Measurements from ENCODE around the gene TMEM132E. TPM values are rescaled to one million over a fixed set of nuclear protein-coding genes. Genes with fewer than 3 reads are reported as not detected.

Gene TMEM132E
- total and polyA plus RNA-seq, 12 donors, result 0.07 to 1.1 (median 0.23) TPM; not detected in 1

DNA sequence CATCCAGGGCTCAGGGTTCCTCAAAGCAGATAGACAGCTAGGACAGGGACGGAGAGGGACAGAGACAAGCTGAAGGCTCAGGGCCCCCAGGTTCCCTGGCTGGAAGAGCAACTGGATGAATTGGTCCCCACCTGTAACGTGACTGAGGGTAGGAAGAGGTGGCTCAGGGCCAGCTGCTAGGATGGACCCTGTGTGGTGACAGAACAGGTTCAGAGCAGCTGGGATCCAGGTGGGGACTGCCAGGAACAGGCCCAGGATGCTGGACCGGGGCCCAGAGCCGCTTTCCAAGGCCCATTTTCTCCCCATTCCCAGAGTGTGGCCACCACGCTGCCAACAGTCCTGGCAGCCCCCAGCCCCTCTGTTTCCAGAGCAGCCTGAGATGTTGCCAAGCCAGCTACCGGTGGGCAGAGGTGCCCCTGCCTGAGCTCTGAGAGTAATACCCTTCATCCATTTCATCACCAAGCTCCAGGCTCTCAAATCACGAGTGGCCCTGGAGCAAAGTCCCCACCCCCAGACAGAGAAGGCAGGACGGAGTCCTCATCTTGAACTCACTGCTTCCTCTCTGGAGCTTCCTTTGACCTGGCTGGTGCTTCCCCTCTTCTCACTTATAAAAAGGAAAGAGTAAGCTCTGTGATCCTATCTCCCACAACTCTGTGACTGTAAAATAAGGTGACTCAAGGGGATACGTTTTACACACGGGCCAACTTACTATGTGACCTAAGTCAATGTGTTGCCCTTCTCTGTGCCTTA lies 79.6 kb downstream of the TMEM132E start:
- Histone ChIP-seq H3K36me3 (replicated peaks in 1 of 2) (no peaks in the 10 kb centered on the region), H3K27me3 (no peaks in the 10 kb centered on the region), H3K27ac (no peak overlapping the region), H3K4me3 (no peak overlapping the region), H3K9me3 (replicated peaks in 1 of 3) (no peaks in the 10 kb centered on the region), H3K4me1 (replicated peaks in 1 of 2) (no peaks in the 10 kb centered on the region)
- 76 to 84% (median 81%) methylated on average over 9 to 10 of the region's 10 CpGs for WGBS, 4 donors
- intact Hi-C loops (cut with DNase I), result no loop called here
- TF ChIP-seq, protein P1, sequence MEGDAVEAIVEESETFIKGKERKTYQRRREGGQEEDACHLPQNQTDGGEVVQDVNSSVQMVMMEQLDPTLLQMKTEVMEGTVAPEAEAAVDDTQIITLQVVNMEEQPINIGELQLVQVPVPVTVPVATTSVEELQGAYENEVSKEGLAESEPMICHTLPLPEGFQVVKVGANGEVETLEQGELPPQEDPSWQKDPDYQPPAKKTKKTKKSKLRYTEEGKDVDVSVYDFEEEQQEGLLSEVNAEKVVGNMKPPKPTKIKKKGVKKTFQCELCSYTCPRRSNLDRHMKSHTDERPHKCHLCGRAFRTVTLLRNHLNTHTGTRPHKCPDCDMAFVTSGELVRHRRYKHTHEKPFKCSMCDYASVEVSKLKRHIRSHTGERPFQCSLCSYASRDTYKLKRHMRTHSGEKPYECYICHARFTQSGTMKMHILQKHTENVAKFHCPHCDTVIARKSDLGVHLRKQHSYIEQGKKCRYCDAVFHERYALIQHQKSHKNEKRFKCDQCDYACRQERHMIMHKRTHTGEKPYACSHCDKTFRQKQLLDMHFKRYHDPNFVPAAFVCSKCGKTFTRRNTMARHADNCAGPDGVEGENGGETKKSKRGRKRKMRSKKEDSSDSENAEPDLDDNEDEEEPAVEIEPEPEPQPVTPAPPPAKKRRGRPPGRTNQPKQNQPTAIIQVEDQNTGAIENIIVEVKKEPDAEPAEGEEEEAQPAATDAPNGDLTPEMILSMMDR (IDR thresholded peaks at IDR 0.05), result no peak
- TF ChIP-seq POLR2A (IDR thresholded peaks at IDR 0.05), result no peak
- DNase-seq, result no peak

DNA sequence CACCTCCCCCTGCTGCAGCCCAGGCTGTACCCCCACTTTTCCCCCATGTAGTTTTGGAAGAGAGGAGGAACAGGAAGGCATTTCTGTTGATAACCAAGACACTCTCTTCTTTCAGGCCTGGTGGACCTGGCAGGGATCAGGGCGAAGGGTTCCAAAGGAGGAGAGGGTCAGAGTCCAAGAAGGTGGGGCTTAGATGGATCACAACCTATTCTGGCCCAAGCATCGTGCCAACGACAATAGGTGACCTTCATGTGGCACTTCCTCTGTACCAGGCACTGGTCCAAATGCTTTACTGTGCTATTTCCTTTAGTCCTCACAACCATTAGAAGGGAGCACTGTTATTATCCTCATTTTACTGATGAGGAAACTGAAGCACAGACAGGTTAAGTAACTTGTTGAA lies 84.3 kb downstream of the TMEM132E start:
- H3K4me1 ChIP-seq (replicated peaks in 1 of 2), result no peaks in the 10 kb centered on the region
- intact Hi-C loops (cut with DNase I), result no loop called here
- DNase-seq, result no peak
- H3K4me3 ChIP-seq, result no peak overlapping the region
- no peak for TF ChIP-seq POLR2A (IDR thresholded peaks at IDR 0.05)
- TF ChIP-seq, protein P1 (IDR thresholded peaks at IDR 0.05), result no peak
- H3K27ac ChIP-seq, result no peak overlapping the region
- no peaks in the 10 kb centered on the region for H3K9me3 ChIP-seq (replicated peaks in 1 of 3)
- 25 to 49% (median 37%) methylated on average over 3 of the region's 3 CpGs for WGBS, 4 donors
- H3K27me3 ChIP-seq, result no peaks in the 10 kb centered on the region
- no peaks in the 10 kb centered on the region for H3K36me3 ChIP-seq (replicated peaks in 1 of 2)

- DNase-seq, result no peak
- Histone ChIP-seq H3K27ac (no peak overlapping the region), H3K4me1 (replicated peaks in 1 of 2) (no peaks in the 10 kb centered on the region), H3K9me3 (replicated peaks in 1 of 3) (no peaks in the 10 kb centered on the region), H3K36me3 (replicated peaks in 1 of 2) (no peaks in the 10 kb centered on the region), H3K4me3 (no peak overlapping the region), H3K27me3 (no peaks in the 10 kb centered on the region)
- no peak for TF ChIP-seq POLR2A (IDR thresholded peaks at IDR 0.05)
- TF ChIP-seq, protein P1 (IDR thresholded peaks at IDR 0.05), result no peak
- WGBS, 4 donors, result 45 to 57% (median 51%) methylated on average over 11 to 12 of the region's 12 CpGs
- intact Hi-C loops (cut with DNase I), result no loop called here
Measured at GRCh38 chr17:34665150-34665806, 85.9 kb downstream of the TMEM132E start.

DNA sequence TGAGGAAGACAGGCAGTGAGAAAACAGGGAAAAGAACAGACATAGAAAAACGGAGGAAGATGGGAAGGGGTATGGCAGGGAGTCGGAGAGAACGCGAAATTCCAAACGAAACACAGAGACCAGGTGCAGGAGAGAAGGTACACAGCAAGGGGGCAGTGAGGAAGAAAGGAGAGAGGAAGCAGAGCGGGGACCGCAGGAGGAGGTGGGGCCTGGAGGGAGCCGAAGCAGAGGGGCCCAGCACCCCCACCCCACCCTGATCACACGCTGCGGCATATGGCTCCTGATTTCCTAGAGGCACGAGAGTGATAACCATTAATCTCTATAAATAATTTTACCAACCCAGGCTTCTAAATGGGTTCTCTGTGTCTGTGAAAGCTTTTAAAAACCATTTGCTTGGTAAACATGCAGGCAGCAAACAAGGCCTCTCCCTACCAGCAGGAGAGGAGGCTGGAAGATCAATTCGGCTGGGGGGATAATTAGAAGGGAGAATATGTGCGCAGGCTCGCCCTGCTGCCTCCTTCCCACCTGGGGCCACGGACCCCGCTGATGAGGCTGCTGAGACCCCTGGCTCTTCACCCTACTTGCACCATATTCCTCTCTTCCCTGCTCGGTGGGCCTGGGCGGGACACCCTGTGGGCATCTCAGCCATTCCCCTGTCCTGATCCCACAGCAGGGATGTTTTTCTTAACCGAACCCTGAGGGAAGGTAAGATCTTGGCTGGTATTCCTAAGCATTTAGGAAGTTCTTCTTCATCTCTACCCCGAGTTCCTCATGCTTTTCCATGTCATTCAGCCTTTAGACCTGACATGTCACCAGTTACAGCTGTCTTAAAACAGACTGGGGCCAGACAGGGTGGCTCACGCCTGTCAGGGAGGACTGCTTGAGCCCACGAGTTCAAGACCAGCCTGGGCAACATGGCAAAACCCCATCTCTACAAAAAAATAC lies 86.7 kb downstream of the TMEM132E start:
- H3K27me3 ChIP-seq, result no peaks in the 10 kb centered on the region
- no peak for DNase-seq

More for the DNA sequence above, 86.7 kb downstream of the TMEM132E start:
- 42 to 50% (median 47%) methylated on average over 22 of the region's 22 CpGs for WGBS, 4 donors
- H3K36me3 ChIP-seq (replicated peaks in 1 of 2), result no peaks in the 10 kb centered on the region
- H3K4me3 ChIP-seq, result no peak overlapping the region
- no peaks in the 10 kb centered on the region for H3K4me1 ChIP-seq (replicated peaks in 1 of 2)
- no peak overlapping the region for H3K27ac ChIP-seq
- TF ChIP-seq, protein P1 (IDR thresholded peaks at IDR 0.05), result no peak
- TF ChIP-seq POLR2A (IDR thresholded peaks at IDR 0.05), result no peak
- no peaks in the 10 kb centered on the region for H3K9me3 ChIP-seq (replicated peaks in 1 of 3)
- intact Hi-C loops (cut with DNase I), result no loop called here

Measured in adrenal gland (tissue), 12 donors.